ENCODE data around the gene FAM83E.
"Not testable (repeated sequence)": the region's sequence is repeated elsewhere in the genome, so short reads cannot be mapped to it uniquely, and the experiment has no call there.

Gene FAM83E

GRCh38 chr19:48608798-48609263 is 6.0 kb downstream of the FAM83E start:
- DNase-seq = no peak

- no peak for DNase-seq
Observed at GRCh38 chr19:48607359-48607755, 7.5 kb downstream of the FAM83E start.

- no peak for DNase-seq
Observed at GRCh38 chr19:48606463-48607358, 8.2 kb downstream of the FAM83E start, which contains the start of gene SPACA4. TSS of gene SPACA4 (plus strand) at chr19:48606742. CDS start at chr19:48606979, 237 bp downstream.

GRCh38 chr19:48603850-48604249 is 11.0 kb downstream of the FAM83E start:
- DNase-seq = no peak

DNA sequence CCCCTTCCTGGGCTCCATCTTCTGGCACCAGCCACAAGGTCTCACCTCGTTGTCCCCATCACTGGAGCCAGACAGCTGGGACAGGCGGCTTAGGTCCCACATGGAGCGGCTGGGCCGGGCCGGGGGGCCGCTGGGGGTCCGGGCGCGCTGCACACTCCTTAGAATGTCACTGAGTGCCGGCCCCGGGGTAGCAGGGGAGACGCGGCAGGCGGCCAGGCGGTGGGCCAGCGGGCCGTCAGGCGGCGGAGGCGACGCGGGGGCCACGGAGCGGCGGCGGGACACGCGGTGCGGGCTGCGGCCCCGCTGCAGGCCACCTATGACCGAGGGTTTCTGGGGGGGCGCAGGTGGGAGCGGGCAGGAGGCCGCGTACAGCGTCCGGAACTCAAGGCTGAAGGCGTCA is 11.4 kb downstream of the FAM83E start:
- DNase-seq = no peak

DNA sequence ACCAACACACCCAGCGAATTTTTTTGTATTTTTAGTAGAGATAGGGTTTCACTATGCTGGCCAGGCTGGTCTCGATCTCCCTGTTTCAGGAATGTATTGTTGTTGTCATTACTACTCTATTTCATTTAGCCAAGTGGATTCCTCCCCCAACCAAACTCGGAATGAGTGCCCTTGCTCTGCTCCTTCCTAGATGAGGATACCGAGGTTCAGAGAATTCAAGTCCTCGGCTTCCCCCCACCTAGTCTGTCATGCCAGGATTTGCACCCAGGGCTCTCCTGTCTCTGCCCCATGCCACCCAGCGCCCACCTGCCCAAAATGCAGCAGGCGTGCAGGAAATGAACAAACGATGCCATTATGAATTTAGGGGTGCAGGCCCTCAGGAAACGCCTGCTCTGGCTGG is 11.9 kb downstream of the FAM83E start:
- DNase-seq = no peak

GRCh38 chr19:48600679-48601417 is 14.0 kb downstream of the FAM83E start:
- DNase-seq = no peak

- DNase-seq = no peak
Observed at GRCh38 chr19:48598996-48599700, 15.7 kb downstream of the FAM83E start.

DNA sequence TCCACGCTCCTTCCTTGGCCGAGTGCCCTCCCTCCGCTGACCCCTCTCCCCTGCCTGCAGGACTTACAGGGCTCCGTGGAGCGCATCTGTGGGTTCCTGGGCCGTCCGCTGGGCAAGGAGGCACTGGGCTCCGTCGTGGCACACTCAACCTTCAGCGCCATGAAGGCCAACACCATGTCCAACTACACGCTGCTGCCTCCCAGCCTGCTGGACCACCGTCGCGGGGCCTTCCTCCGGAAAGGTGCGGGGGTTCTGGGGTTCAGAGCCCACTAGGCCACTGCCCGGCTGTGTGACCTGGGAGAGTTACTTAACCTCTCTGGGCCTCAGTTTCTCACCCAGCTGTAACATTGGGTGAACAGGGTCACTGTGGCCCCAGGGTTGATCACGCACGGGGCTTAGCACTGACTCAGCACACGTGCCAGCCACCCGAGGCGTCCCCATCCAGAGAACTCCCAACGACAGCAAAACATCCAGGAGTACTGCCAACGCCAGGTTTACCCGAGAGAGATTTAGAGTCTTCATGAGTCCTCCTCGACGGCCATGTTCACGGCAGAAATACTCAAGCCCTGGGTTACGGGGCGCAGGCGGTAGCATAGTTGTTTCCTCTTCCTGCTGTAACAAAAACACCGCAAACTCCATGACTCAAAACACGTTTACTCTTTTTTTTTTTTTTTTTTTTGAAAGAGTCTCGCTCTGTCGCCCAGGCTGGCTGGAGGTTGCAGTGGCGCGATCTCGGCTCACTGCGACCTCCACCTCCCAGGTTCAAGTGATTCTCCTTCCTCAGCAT is 18.0 kb downstream of the FAM83E start:
- DNase-seq = no peak

- no peak for DNase-seq
Observed at GRCh38 chr19:48596237-48596636, 18.6 kb downstream of the FAM83E start.

DNA sequence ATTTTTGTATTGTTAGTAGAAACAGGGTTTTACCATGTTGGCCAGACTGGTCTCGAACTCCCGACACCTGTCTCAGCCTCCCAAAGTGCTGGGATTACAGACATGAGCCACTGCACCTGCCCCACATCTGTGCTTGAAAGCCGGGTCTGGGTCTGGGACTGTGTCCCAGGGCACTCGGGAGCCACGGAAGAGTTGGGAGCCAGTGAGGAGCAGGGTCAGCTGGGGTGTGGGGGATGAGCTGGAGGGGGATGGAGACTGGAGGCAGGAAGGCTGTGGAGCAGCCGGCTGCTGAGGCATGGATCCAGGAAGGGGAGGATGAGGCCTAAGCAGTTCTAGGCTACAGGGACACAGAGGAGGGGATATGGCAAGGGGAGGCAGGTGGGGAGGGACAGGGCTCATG is 19.0 kb downstream of the FAM83E start:
- DNase-seq = no peak

- DNase-seq = no peak
Observed at GRCh38 chr19:48595171-48595570, 19.7 kb downstream of the FAM83E start.

DNA sequence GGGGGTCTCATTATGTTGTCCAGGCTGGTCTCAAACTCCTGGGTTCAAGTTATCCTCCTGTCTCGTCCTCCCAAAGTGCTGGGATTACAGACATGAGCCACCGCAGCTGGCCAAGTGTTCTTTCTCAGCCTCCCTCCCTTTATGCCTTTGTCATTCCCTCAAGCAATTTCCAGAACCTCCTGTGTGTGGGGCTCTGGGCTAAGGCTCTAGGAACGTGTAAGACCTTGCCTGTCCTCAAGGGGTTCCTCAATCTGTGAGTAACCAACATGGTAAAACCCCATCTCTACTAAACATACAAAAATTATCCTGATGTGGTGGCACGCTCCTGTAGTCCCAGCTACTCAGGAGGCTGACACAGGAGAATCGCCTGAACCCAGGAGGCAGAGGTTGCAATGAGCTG is 23.9 kb downstream of the FAM83E start:
- DNase-seq = no peak

GRCh38 chr19:48588670-48589401 is 26.0 kb downstream of the FAM83E start:
- DNase-seq = peak; percentile 29

GRCh38 chr19:48587387-48587786 is 27.5 kb downstream of the FAM83E start:
- DNase-seq = no peak

- DNase-seq = no peak
Observed at GRCh38 chr19:48582168-48582567, 32.7 kb downstream of the FAM83E start.

GRCh38 chr19:48578891-48579290 is 36.0 kb downstream of the FAM83E start:
- no peak for DNase-seq

DNA sequence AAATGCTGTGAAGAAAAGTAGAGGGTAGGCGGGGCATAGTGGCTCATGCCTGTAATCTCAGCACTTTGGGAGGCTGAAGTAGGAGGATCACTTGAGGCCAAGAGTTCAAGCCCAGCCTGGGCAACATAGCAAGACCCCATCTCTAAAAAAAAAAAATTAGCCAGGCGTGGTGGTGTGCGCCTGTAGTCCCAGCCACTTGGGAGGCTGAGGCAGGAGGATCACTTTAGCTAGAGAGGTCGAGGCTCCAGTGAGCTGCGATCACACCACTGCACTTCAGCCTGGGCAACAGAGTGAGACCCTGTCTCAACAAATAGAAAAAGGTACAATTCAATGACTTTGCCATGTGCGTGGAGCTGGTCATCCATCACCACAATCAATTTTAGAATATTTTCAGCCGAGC is 37.0 kb downstream of the FAM83E start:
- not testable (repeated sequence) for DNase-seq

GRCh38 chr19:48575931-48576622 is 38.8 kb downstream of the FAM83E start:
- DNase-seq = no peak

- no peak for DNase-seq
Observed at GRCh38 chr19:48573163-48573505, 41.7 kb downstream of the FAM83E start.
